Measurements from ENCODE around the gene STH.
"Not testable (repeated sequence)": the region's sequence is repeated elsewhere in the genome, so short reads cannot be mapped to it uniquely, and the experiment has no call there.

STH gene

GRCh38 chr17:46009681-46010596 is 10.9 kb downstream of the STH start:
- DNase-seq = no peak

- DNase-seq = no peak
These were observed 11.6 kb downstream of the STH start for GRCh38 chr17:46010597-46011186.

DNA sequence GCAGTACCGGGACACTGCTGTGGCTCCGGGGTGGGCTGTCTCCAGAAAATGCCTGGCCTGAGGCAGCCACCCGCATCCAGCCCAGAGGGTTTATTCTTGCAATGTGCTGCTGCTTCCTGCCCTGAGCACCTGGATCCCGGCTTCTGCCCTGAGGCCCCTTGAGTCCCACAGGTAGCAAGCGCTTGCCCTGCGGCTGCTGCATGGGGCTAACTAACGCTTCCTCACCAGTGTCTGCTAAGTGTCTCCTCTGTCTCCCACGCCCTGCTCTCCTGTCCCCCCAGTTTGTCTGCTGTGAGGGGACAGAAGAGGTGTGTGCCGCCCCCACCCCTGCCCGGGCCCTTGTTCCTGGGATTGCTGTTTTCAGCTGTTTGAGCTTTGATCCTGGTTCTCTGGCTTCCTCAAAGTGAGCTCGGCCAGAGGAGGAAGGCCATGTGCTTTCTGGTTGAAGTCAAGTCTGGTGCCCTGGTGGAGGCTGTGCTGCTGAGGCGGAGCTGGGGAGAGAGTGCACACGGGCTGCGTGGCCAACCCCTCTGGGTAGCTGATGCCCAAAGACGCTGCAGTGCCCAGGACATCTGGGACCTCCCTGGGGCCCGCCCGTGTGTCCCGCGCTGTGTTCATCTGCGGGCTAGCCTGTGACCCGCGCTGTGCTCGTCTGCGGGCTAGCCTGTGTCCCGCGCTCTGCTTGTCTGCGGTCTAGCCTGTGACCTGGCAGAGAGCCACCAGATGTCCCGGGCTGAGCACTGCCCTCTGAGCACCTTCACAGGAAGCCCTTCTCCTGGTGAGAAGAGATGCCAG is 12.9 kb downstream of the STH start:
- no peak for DNase-seq

DNA sequence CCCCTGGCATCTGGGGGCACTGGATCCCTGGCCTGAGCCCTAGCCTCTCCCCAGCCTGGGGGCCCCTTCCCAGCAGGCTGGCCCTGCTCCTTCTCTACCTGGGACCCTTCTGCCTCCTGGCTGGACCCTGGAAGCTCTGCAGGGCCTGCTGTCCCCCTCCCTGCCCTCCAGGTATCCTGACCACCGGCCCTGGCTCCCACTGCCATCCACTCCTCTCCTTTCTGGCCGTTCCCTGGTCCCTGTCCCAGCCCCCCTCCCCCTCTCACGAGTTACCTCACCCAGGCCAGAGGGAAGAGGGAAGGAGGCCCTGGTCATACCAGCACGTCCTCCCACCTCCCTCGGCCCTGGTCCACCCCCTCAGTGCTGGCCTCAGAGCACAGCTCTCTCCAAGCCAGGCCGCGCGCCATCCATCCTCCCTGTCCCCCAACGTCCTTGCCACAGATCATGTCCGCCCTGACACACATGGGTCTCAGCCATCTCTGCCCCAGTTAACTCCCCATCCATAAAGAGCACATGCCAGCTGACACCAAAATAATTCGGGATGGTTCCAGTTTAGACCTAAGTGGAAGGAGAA is 13.5 kb downstream of the STH start:
- DNase-seq = no peak

DNA sequence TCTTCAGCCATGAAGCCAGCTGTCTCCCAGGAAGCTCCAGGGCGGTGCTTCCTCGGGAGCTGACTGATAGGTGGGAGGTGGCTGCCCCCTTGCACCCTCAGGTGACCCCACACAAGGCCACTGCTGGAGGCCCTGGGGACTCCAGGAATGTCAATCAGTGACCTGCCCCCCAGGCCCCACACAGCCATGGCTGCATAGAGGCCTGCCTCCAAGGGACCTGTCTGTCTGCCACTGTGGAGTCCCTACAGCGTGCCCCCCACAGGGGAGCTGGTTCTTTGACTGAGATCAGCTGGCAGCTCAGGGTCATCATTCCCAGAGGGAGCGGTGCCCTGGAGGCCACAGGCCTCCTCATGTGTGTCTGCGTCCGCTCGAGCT is 14.1 kb downstream of the STH start:
- DNase-seq = no peak

GRCh38 chr17:46013502-46014165 is 14.6 kb downstream of the STH start:
- no peak for DNase-seq

GRCh38 chr17:46019408-46019925 is 20.4 kb downstream of the STH start:
- DNase-seq = not testable (repeated sequence)

DNA sequence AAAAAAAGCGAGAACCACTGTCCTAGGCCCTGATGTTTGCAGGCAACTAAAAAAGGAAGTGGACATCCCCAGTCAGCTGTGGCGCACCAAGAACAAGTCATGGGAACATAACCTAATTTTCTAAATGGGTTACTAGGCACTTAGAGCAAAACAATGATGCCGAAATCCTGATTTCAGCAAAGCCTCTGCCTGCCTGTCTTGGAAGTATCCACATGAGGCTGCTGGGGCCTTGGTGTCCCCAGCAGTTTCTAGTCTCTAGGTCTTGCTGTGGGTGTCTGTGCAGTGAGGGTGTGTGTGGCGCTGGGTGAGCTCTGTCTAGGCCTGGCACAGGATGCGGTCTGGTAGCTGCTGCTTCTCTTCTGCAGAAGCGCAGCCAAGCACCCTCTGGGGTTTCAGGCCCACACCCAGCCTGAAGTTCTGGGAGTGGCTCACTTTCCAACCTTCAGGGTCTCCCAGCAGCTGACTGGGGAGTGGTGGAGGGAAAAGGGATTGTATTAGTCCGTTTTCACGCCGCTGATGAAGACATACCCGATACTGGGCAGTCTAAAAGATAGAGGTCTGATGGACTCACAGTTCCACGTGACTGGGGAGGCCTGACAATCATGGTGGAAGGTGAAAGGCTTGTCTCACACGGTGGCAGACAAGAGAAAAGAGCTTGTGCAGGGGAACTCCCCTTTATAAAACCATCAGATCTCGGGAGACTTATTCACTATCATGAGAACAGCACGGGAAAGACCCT is 21.1 kb downstream of the STH start:
- no peak for DNase-seq

DNA sequence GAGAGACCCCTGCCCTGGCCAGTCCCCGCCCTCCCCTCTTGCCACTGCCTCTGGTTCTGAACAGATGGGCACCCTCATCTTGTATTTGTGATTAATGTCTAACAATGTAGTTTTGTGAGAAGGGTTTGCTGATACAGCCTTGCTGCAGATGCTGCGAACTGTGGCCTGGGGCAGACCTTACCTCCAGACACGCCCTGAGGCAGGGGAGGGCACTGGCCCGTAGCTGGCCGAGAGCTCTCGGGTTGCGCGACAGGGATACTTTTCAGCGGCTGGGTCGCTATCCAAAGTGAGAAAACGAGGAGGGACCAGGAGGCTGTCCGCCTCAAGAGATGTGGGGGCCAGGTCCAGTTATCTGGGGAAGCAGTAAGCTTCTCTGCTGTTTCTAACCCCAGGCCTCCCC is 21.9 kb downstream of the STH start:
- no peak for DNase-seq

GRCh38 chr17:46023366-46023765 is 24.3 kb downstream of the STH start:
- DNase-seq = not testable (repeated sequence)

- no peak for DNase-seq
These were observed 24.8 kb downstream of the STH start for GRCh38 chr17:46023783-46024388.

DNA sequence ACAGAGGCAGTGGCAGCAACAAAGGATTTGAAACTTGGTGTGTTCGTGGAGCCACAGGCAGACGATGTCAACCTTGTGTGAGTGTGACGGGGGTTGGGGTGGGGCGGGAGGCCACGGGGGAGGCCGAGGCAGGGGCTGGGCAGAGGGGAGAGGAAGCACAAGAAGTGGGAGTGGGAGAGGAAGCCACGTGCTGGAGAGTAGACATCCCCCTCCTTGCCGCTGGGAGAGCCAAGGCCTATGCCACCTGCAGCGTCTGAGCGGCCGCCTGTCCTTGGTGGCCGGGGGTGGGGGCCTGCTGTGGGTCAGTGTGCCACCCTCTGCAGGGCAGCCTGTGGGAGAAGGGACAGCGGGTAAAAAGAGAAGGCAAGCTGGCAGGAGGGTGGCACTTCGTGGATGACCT is 25.5 kb downstream of the STH start:
- DNase-seq = no peak

DNA sequence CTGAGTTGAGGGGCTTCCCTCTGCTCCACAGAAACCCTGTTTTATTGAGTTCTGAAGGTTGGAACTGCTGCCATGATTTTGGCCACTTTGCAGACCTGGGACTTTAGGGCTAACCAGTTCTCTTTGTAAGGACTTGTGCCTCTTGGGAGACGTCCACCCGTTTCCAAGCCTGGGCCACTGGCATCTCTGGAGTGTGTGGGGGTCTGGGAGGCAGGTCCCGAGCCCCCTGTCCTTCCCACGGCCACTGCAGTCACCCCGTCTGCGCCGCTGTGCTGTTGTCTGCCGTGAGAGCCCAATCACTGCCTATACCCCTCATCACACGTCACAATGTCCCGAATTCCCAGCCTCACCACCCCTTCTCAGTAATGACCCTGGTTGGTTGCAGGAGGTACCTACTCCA is 26.0 kb downstream of the STH start:
- DNase-seq = no peak

DNA sequence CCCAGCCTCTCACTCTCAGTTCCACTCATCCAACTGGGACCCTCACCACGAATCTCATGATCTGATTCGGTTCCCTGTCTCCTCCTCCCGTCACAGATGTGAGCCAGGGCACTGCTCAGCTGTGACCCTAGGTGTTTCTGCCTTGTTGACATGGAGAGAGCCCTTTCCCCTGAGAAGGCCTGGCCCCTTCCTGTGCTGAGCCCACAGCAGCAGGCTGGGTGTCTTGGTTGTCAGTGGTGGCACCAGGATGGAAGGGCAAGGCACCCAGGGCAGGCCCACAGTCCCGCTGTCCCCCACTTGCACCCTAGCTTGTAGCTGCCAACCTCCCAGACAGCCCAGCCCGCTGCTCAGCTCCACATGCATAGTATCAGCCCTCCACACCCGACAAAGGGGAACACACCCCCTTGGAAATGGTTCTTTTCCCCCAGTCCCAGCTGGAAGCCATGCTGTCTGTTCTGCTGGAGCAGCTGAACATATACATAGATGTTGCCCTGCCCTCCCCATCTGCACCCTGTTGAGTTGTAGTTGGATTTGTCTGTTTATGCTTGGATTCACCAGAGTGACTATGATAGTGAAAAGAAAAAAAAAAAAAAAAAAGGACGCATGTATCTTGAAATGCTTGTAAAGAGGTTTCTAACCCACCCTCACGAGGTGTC is 26.6 kb downstream of the STH start:
- DNase-seq = no peak

GRCh38 chr17:46026166-46027047 is 27.4 kb downstream of the STH start:
- DNase-seq = no peak

DNA sequence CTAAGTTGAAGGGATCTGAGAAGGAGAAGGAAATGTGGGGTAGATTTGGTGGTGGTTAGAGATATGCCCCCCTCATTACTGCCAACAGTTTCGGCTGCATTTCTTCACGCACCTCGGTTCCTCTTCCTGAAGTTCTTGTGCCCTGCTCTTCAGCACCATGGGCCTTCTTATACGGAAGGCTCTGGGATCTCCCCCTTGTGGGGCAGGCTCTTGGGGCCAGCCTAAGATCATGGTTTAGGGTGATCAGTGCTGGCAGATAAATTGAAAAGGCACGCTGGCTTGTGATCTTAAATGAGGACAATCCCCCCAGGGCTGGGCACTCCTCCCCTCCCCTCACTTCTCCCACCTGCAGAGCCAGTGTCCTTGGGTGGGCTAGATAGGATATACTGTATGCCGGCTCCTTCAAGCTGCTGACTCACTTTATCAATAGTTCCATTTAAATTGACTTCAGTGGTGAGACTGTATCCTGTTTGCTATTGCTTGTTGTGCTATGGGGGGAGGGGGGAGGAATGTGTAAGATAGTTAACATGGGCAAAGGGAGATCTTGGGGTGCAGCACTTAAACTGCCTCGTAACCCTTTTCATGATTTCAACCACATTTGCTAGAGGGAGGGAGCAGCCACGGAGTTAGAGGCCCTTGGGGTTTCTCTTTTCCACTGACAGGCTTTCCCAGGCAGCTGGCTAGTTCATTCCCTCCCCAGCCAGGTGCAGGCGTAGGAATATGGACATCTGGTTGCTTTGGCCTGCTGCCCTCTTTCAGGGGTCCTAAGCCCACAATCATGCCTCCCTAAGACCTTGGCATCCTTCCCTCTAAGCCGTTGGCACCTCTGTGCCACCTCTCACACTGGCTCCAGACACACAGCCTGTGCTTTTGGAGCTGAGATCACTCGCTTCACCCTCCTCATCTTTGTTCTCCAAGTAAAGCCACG is 28.3 kb downstream of the STH start:
- DNase-seq = no peak

- no peak for DNase-seq
These were observed 28.9 kb downstream of the STH start for GRCh38 chr17:46027976-46028325.

DNA sequence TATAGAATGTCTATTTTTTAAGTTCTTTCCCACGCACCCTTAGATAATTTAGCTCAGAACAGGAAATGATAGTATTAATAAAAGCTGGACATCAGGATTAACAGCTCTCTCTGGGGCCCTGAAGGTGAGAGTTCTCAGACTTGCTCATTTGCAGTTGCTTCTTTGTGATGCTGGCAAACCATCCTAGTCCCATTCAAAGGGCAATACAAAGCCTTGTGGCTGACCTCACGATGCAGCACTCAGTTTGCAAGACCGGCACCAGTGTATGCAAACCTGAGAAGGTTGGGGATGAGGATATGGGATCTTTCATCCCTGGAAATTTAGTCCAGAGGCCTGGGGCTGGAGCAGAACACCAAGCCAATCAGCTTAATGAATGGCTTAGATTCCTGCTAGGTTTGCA is 29.3 kb downstream of the STH start:
- DNase-seq = no peak

All from NCI-H2107 (cell line).